D721Med (cell line): Measurements from ENCODE around the gene CYP17A1.

Experiments used
- DNase-seq: peaks from one replicate; pipeline ENCODE4 v3.0.0; 2011; ENCODE audit warnings: low spot score; ENCODE audit not compliant: insufficient read length
- FAIRE-seq: peaks from 2 replicates; lab custom pipeline; 2011; peaks lifted over from hg19 to GRCh38; lab: Jason Lieb, UNC
- TF ChIP-seq, protein P1 (sequence below): IDR thresholded peaks from 2 replicates; pipeline ENCODE4 v1.5.1; 2012; ENCODE audit warnings: mild to moderate bottlenecking, control low read depth; ENCODE audit not compliant: insufficient read depth; ENCODE audit errors: missing control alignments

The CYP17A1 gene

DNA sequence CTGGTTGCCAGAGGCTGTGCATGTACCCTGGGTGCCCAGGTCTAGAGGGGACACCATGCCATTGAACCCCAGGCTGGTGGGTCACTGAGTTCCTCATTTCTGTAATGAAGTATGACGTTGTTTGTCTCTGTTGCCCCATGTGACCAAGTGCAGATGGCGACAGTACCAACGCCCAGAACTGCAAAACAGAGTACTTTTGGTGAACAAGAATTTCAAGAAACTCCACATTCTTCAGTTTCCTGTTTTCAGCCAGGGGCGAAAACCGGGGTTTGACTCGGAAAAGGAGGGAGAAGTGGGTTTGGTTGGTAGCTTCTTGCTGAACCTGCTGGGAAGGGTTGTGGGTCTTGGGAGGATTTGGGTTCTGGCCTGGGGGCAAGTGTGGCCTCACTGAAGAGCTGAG is 18.2 kb downstream of the CYP17A1 start:
- DNase-seq, result no peak
- TF ChIP-seq, protein P1, sequence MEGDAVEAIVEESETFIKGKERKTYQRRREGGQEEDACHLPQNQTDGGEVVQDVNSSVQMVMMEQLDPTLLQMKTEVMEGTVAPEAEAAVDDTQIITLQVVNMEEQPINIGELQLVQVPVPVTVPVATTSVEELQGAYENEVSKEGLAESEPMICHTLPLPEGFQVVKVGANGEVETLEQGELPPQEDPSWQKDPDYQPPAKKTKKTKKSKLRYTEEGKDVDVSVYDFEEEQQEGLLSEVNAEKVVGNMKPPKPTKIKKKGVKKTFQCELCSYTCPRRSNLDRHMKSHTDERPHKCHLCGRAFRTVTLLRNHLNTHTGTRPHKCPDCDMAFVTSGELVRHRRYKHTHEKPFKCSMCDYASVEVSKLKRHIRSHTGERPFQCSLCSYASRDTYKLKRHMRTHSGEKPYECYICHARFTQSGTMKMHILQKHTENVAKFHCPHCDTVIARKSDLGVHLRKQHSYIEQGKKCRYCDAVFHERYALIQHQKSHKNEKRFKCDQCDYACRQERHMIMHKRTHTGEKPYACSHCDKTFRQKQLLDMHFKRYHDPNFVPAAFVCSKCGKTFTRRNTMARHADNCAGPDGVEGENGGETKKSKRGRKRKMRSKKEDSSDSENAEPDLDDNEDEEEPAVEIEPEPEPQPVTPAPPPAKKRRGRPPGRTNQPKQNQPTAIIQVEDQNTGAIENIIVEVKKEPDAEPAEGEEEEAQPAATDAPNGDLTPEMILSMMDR, result no peak
- no peak for FAIRE-seq

DNA sequence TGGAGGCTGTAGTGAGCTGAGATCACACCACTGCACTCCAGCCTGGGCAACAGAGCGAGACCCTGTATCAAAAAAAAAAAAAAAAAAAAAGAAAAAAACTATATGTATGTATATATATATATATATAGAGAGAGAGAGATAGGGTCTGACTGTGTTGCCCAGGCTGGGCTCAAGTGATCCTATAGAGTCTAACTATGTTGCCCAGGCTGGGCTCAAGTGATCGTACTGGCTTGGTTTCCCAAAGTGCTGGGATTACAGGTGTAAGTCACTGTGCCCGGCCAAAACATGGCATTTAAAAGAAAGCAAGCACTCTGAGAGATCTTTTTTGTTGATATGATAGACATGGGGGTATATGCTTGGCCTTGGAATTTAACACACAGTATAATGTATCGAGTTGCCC is 20.0 kb downstream of the CYP17A1 start:
- DNase-seq (no peak), FAIRE-seq (no peak)
- TF ChIP-seq, protein P1, result no peak

DNA sequence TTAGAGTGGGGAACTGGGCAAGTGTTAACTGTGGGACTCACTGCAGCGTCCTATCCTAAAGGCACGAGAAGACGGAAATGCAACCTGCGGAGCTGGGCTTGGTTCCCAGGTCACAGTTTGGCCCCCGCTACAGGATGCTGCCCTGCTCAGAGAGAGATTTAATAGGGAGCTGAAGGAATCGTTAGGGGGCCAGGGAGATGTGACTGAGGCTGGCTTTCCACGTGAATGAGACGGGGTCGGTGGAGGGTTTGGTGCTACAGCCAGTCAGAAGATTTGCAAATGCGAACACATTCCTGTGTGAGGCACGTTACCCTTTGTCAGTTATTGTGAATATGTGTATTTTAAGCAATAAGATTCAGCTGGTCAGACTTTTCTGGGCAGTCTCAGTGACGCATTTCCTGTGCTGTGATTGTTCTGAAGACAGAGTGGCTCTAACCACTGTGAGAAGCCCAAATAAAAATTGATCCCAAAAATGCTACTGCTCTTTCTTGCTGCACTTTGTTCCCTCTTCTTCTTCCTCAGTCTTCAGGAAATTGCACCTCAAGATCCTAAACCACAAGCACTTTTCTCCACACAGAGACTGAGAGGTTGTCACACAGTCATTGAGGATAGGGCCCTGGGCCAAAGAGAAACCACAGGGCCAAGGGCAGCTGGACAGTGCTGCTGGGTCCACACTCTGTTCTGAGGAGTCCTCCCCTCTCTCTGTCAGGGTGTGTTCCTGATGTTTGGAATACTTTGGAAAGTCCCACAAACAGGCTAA is 21.2 kb downstream of the CYP17A1 start:
- TF ChIP-seq, protein P1, result no peak
- DNase-seq (no peak), FAIRE-seq (no peak)

DNA sequence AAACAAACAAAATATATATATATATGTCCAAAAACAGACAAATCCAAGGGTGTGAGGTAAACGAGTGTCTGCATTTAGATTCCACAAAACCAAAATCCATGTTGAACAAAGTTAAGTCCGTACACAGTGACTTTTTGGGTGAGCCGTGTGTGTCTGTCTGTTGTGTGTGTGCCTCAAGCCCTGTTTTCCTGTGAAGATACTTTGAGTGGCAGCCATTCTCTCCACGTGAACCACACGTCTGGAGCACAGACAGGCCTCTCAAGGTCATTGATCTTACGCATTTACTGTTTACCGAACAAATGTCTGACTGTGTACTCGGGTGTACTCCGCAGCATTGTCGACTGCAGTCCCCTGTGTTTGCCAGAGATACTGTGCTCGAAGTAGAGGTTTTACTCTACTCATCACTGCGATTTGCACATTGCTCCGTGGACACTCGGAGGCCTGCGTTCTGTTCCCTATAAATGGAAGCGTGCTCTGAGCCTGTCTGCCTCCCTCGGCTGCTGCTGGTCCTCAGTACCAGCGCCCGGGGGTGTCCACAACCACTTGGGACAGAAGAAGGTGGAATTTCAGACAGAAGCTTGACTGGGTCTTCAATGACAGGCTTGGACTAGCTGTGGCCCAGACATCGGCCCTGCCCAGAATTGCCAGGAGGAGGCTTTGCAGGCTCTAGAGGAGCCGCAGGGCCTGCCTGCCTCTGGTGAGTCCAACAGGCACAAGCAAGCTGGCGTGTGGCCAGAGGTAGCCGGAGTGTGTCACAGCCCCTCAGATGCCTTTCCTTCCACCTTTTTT is 22.1 kb downstream of the CYP17A1 start:
- FAIRE-seq (no peak), DNase-seq (no peak)
- TF ChIP-seq, protein P1, result no peak

DNA sequence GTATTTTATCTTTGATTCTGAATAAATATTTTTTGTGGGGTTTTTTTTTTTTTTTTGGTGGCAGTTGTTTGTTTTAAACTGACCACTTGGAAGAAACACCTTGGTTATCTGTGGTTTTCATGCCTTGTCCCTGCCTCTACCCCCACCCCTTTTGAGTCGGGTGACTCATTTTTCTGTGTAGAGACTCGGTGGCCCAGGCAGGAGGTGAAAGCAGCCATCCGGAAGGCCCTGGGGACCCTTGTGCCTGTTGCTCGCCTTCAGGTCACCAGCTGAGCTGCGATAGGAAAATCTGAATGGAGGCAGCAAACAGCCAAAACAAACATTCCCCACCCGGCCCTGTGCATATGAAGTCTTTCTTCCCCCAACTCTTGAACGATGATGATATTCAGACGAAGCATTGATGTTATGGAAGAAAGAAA is 22.8 kb downstream of the CYP17A1 start:
- DNase-seq (no peak), FAIRE-seq (no peak)
- TF ChIP-seq, protein P1, result no peak

DNA sequence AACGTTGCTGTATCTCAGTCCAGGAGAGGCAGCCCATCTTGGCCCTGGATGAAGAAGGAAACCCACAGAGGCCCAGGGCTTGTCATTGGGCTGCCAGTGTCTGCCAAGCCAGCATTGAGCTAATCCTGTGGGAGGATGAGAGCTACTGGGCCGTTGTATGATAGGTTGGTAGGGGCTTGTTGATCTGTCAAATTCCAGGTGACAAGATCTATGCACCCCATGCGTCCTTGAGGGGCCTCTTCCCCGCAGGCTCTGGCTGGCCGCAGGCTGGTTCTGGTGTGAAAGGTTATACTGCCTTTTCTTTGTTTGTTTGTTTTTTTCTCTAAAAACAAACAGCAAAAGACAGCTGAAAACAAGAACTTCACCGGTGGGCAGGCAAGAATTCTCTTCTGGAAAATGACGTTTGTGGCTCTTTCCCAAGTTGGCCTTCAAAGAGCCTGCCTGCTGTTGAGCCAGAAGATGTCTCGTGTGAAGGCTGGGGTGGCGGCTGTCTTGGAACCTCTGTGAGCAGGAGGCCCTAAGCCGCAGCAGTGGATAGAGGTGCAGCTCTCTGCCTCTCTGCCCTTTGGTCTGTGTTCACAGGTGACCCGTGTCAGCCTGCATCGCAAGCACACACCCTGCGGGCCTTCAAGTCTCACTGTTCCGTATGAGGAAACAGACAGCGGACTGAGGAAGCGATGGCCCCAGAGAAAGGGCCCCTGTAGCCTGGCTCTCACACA is 23.3 kb downstream of the CYP17A1 start:
- DNase-seq (no peak), FAIRE-seq (no peak)
- TF ChIP-seq, protein P1, result no peak
